ENCODE measurements around the gene SLC1A3.

SLC1A3 gene

GRCh38 chr5:36728697-36729543 lies 122.5 kb downstream of the SLC1A3 start:
- Histone ChIP-seq H3K4me3 (ENCODE audit: insufficient read length, low read depth) (no peak overlapping the region), H3K4me1 (ENCODE audit: insufficient read depth, insufficient read length) (no peaks in the 10 kb centered on the region), H3K9ac (ENCODE audit: insufficient read length, low read depth) (no peak overlapping the region), H3K9me3 (ENCODE audit: insufficient read depth, low read length) (no peaks in the 10 kb centered on the region), H3K27me3 (ENCODE audit: insufficient read depth, insufficient read length) (no peaks in the 10 kb centered on the region), H3K36me3 (ENCODE audit: insufficient read depth, insufficient read length, low read length) (no peaks in the 10 kb centered on the region)
- no peak for TF ChIP-seq ZNF274 (IDR thresholded peaks at IDR 0.05; ENCODE audit: low read depth, low read length)
- DNase-seq (ENCODE audit: low read depth, low spot score) = peak; percentile 40

GRCh38 chr5:36730537-36731216 lies 124.3 kb downstream of the SLC1A3 start:
- Histone ChIP-seq H3K9ac (ENCODE audit: insufficient read length, low read depth) (no peak overlapping the region), H3K4me1 (ENCODE audit: insufficient read depth, insufficient read length) (no peaks in the 10 kb centered on the region), H3K36me3 (ENCODE audit: insufficient read depth, insufficient read length, low read length) (no peaks in the 10 kb centered on the region), H3K9me3 (ENCODE audit: insufficient read depth, low read length) (no peaks in the 10 kb centered on the region), H3K27me3 (ENCODE audit: insufficient read depth, insufficient read length) (no peaks in the 10 kb centered on the region), H3K4me3 (ENCODE audit: insufficient read length, low read depth) (no peak overlapping the region)
- TF ChIP-seq ZNF274 (IDR thresholded peaks at IDR 0.05; ENCODE audit: low read depth, low read length) (no peak), SUZ12 (IDR thresholded peaks at IDR 0.05; ENCODE audit: extremely low read depth, insufficient read depth, insufficient read length) (no peak), YY1 (IDR thresholded peaks at IDR 0.05; ENCODE audit: insufficient read depth, insufficient read length) (no peak)
- no peak for DNase-seq (ENCODE audit: low read depth, low spot score)

- TF ChIP-seq YY1 (IDR thresholded peaks at IDR 0.05; ENCODE audit: insufficient read depth, insufficient read length) = no peak
- TF ChIP-seq ZNF274 (IDR thresholded peaks at IDR 0.05; ENCODE audit: low read depth, low read length) = no peak
- TF ChIP-seq SUZ12 (IDR thresholded peaks at IDR 0.05; ENCODE audit: extremely low read depth, insufficient read depth, insufficient read length) = no peak
- Histone ChIP-seq H3K4me1 (ENCODE audit: insufficient read depth, insufficient read length) (no peaks in the 10 kb centered on the region), H3K9ac (ENCODE audit: insufficient read length, low read depth) (no peak overlapping the region), H3K9me3 (ENCODE audit: insufficient read depth, low read length) (no peaks in the 10 kb centered on the region), H3K4me3 (ENCODE audit: insufficient read length, low read depth) (no peak overlapping the region), H3K27me3 (ENCODE audit: insufficient read depth, insufficient read length) (no peaks in the 10 kb centered on the region), H3K36me3 (ENCODE audit: insufficient read depth, insufficient read length, low read length) (no peaks in the 10 kb centered on the region)
- no peak for DNase-seq (ENCODE audit: low read depth, low spot score)
These were observed 126.8 kb downstream of the SLC1A3 start for GRCh38 chr5:36733183-36733582.

GRCh38 chr5:36734422-36734821 lies 128.0 kb downstream of the SLC1A3 start:
- Histone ChIP-seq H3K9me3 (ENCODE audit: insufficient read depth, low read length) (no peaks in the 10 kb centered on the region), H3K36me3 (ENCODE audit: insufficient read depth, insufficient read length, low read length) (no peaks in the 10 kb centered on the region), H3K9ac (ENCODE audit: insufficient read length, low read depth) (no peak overlapping the region), H3K4me1 (ENCODE audit: insufficient read depth, insufficient read length) (no peaks in the 10 kb centered on the region), H3K27me3 (ENCODE audit: insufficient read depth, insufficient read length) (no peaks in the 10 kb centered on the region), H3K4me3 (ENCODE audit: insufficient read length, low read depth) (no peak overlapping the region)
- TF ChIP-seq SUZ12 (IDR thresholded peaks at IDR 0.05; ENCODE audit: extremely low read depth, insufficient read depth, insufficient read length) (no peak), YY1 (IDR thresholded peaks at IDR 0.05; ENCODE audit: insufficient read depth, insufficient read length) (no peak), ZNF274 (IDR thresholded peaks at IDR 0.05; ENCODE audit: low read depth, low read length) (no peak)
- DNase-seq (ENCODE audit: low read depth, low spot score) = no peak

GRCh38 chr5:36735891-36736290 lies 129.5 kb downstream of the SLC1A3 start:
- no peaks in the 10 kb centered on the region for H3K27me3 ChIP-seq (ENCODE audit: insufficient read depth, insufficient read length)
- H3K36me3 ChIP-seq (ENCODE audit: insufficient read depth, insufficient read length, low read length) = no peaks in the 10 kb centered on the region
- no peaks in the 10 kb centered on the region for H3K4me1 ChIP-seq (ENCODE audit: insufficient read depth, insufficient read length)
- H3K9ac ChIP-seq (ENCODE audit: insufficient read length, low read depth) = no peak overlapping the region
- no peaks in the 10 kb centered on the region for H3K9me3 ChIP-seq (ENCODE audit: insufficient read depth, low read length)
- no peak overlapping the region for H3K4me3 ChIP-seq (ENCODE audit: insufficient read length, low read depth)
- no peak for DNase-seq (ENCODE audit: low read depth, low spot score)
- TF ChIP-seq SUZ12 (IDR thresholded peaks at IDR 0.05; ENCODE audit: extremely low read depth, insufficient read depth, insufficient read length) (no peak), ZNF274 (IDR thresholded peaks at IDR 0.05; ENCODE audit: low read depth, low read length) (no peak), YY1 (IDR thresholded peaks at IDR 0.05; ENCODE audit: insufficient read depth, insufficient read length) (no peak)
